PC-9 (cell line): ENCODE data around the gene ADGRB3. TPM values are rescaled to one million over a fixed set of nuclear protein-coding genes. Genes with fewer than 3 reads are reported as not detected.

ENCODE experiments used
- BruUV-seq: library from RNA; stranded (reverse); fragments of 400-500 nt; replicated peaks from 2 replicates; lab custom pipeline; 2021; lab: Mats Ljungman, UMichigan
- CTCF ChIA-PET: fragments of 300-600 bp; sonication (Branson Sonifier 250); formaldehyde crosslinking; loops from one replicate; lab custom pipeline; 2022; ENCODE audit warnings: antibody characterized with exemption; lab: Charles Lee
- POLR2A ChIA-PET: fragments of 300-600 bp; sonication (Branson Sonifier 250); formaldehyde crosslinking; loops from one replicate; lab custom pipeline; 2022; ENCODE audit warnings: antibody characterized with exemption; ENCODE audit not compliant: unreplicated experiment; lab: Charles Lee
- DNase-seq, 2 experiments: peaks; one replicate each; pipeline versions ENCODE4 v3.0.0 to v3.0.0-alpha.2; 2015 to 2022; ENCODE audit warnings: mixed read lengths in 1 of 2
- H2AFZ ChIP-seq: fragments of 200-600 bp; sonication (generic); 2 replicates; pipeline ENCODE4 v1.8.1; 2017; ENCODE audit warnings: antibody characterized with exemption
- H3F3A ChIP-seq: fragments of 200-600 bp; sonication (generic); 2 replicates; pipeline ENCODE4 v1.8.1; 2017; ENCODE audit warnings: antibody characterized with exemption, mild to moderate bottlenecking, low read depth; ENCODE audit not compliant: insufficient read depth
- H3K27ac ChIP-seq: fragments of 200-600 bp; sonication (generic); 2 replicates; pipeline ENCODE4 v1.6.1; 2016; ENCODE audit warnings: mixed run types
- H3K27me3 ChIP-seq: fragments of 200-600 bp; sonication (generic); 2 replicates; pipeline ENCODE4 v1.6.1; 2016; ENCODE audit warnings: low read depth, mixed run types; ENCODE audit not compliant: insufficient read depth
- H3K36me3 ChIP-seq: fragments of 200-600 bp; sonication (generic); 2 replicates; pipeline ENCODE4 v1.6.1; 2016; ENCODE audit warnings: low read depth, mixed run types
- H3K4me1 ChIP-seq: fragments of 200-600 bp; sonication (generic); replicated peaks from 2 replicates; pipeline ENCODE4 v1.6.1; 2016; ENCODE audit warnings: mixed run types; ENCODE audit not compliant: insufficient read depth
- H3K4me2 ChIP-seq: fragments of 200-600 bp; sonication (generic); 2 replicates; pipeline ENCODE4 v1.6.1; 2017; ENCODE audit warnings: mixed run types
- H3K4me3 ChIP-seq: fragments of 200-600 bp; sonication (generic); 2 replicates; pipeline ENCODE4 v1.6.1; 2016; ENCODE audit warnings: mixed run types
- H3K79me2 ChIP-seq: fragments of 200-600 bp; sonication (generic); 2 replicates; pipeline ENCODE4 v1.6.1; 2017; ENCODE audit warnings: low read depth, mixed run types
- H3K9me2 ChIP-seq: fragments of 200-600 bp; sonication (generic); 2 replicates; pipeline ENCODE4 v1.8.1; 2017; ENCODE audit warnings: mild to moderate bottlenecking; ENCODE audit not compliant: insufficient read depth
- H3K9me3 ChIP-seq: fragments of 200-600 bp; sonication (generic); 2 replicates; pipeline ENCODE4 v1.8.1; 2016; ENCODE audit warnings: low read depth; ENCODE audit not compliant: insufficient read depth
- H4K20me1 ChIP-seq: fragments of 200-600 bp; sonication (generic); 2 replicates; pipeline ENCODE4 v1.8.1; 2017; ENCODE audit not compliant: insufficient read depth
- EZH2 ChIP-seq: fragments of 200-600 bp; sonication (generic); IDR thresholded peaks from 2 replicates; pipeline ENCODE4 v1.8.0; 2017; ENCODE audit warnings: antibody characterized with exemption, low read depth
- intact Hi-C: fragments of 100-400 bp; cut with micrococcal nuclease; formaldehyde crosslinking; loops from one replicate; pipeline ENCODE4 v1.10.0; 2022; ENCODE audit not compliant: unreplicated experiment
- total RNA-seq: library from RNA; stranded (reverse); gene quantifications from 2 replicates; pipeline ENCODE4 v1.2.3, GENCODE V29; 2021
- TF ChIP-seq, protein P1 (sequence below): fragments of 200-600 bp; sonication (generic); conservative IDR thresholded peaks from 2 replicates; pipeline ENCODE4 v1.6.1; 2017; ENCODE audit warnings: mixed run types, antibody characterized with exemption, mild to moderate bottlenecking, moderate library complexity

The ADGRB3 gene
- total RNA-seq, 1 experiment from 2014 or later, result not detected

- no peak for DNase-seq
- no peak overlapping the region for H3K27ac ChIP-seq
- no peak overlapping the region for H2AFZ ChIP-seq
- H3K9me2 ChIP-seq, result no peaks in the 10 kb centered on the region
- no peak overlapping the region for H3K4me3 ChIP-seq
- intact Hi-C loops, result no loop called here
- TF ChIP-seq EZH2, result no peak
- TF ChIP-seq, protein P1, sequence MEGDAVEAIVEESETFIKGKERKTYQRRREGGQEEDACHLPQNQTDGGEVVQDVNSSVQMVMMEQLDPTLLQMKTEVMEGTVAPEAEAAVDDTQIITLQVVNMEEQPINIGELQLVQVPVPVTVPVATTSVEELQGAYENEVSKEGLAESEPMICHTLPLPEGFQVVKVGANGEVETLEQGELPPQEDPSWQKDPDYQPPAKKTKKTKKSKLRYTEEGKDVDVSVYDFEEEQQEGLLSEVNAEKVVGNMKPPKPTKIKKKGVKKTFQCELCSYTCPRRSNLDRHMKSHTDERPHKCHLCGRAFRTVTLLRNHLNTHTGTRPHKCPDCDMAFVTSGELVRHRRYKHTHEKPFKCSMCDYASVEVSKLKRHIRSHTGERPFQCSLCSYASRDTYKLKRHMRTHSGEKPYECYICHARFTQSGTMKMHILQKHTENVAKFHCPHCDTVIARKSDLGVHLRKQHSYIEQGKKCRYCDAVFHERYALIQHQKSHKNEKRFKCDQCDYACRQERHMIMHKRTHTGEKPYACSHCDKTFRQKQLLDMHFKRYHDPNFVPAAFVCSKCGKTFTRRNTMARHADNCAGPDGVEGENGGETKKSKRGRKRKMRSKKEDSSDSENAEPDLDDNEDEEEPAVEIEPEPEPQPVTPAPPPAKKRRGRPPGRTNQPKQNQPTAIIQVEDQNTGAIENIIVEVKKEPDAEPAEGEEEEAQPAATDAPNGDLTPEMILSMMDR, result no peak
- H3K27me3 ChIP-seq, result no peaks in the 10 kb centered on the region
- no peak overlapping the region for H3K4me2 ChIP-seq
- H3K36me3 ChIP-seq, result no peaks in the 10 kb centered on the region
- CTCF ChIA-PET, result no interaction called here
- BruUV-seq, result no TSS peak
- no peaks in the 10 kb centered on the region for H3K4me1 ChIP-seq
- H3F3A ChIP-seq, result no peaks in the 10 kb centered on the region
- H4K20me1 ChIP-seq, result no peaks in the 10 kb centered on the region
- H3K9me3 ChIP-seq, result no peaks in the 10 kb centered on the region
- H3K79me2 ChIP-seq, result no peaks in the 10 kb centered on the region
- POLR2A ChIA-PET, result no interaction called here
Measured at GRCh38 chr6:69422020-69422419, 786.9 kb downstream of the ADGRB3 start.

DNA sequence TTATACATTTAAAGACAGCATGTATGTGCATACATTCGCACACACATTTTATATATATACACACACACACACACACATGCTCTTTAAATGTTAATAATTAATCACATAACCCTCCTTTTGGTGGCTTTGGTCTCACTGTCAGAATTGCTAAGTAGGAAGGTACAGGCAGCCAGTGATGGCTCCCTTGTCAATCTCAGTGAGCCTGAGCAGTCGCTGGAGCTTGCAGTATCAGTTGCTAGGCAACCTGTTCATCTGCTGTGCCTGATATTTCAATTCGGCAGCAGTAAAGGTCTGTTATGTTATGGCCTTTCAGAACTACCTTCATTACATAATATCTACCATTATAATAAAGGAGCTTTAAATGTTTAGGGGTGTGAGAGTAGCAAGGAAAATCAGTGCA is 787.4 kb downstream of the ADGRB3 start:
- H3K79me2 ChIP-seq, result no peaks in the 10 kb centered on the region
- ChIA-PET CTCF (no interaction called here), POLR2A (no interaction called here)
- H2AFZ ChIP-seq, result no peak overlapping the region
- no peaks in the 10 kb centered on the region for H3K36me3 ChIP-seq
- intact Hi-C loops, result no loop called here
- no peaks in the 10 kb centered on the region for H3K9me3 ChIP-seq
- DNase-seq, result no peak
- H3K27ac ChIP-seq, result no peak overlapping the region
- no peaks in the 10 kb centered on the region for H4K20me1 ChIP-seq
- no peaks in the 10 kb centered on the region for H3K27me3 ChIP-seq
- H3K9me2 ChIP-seq, result no peaks in the 10 kb centered on the region
- no peak overlapping the region for H3K4me2 ChIP-seq
- no peaks in the 10 kb centered on the region for H3K4me1 ChIP-seq
- TF ChIP-seq, protein P1, result no peak
- TF ChIP-seq EZH2, result no peak
- no TSS peak for BruUV-seq
- no peaks in the 10 kb centered on the region for H3F3A ChIP-seq
- no peak overlapping the region for H3K4me3 ChIP-seq

GRCh38 chr6:69423785-69424184 is 788.7 kb downstream of the ADGRB3 start:
- Histone ChIP-seq H3K4me3 (no peak overlapping the region), H3K27ac (no peak overlapping the region), H3K27me3 (no peaks in the 10 kb centered on the region), H3K9me2 (no peaks in the 10 kb centered on the region), H3K79me2 (no peaks in the 10 kb centered on the region), H3K36me3 (no peaks in the 10 kb centered on the region), H3K9me3 (no peaks in the 10 kb centered on the region), H2AFZ (no peak overlapping the region), H3F3A (no peaks in the 10 kb centered on the region), H3K4me2 (no peak overlapping the region), H3K4me1 (no peaks in the 10 kb centered on the region), H4K20me1 (no peaks in the 10 kb centered on the region)
- no TSS peak for BruUV-seq
- intact Hi-C loops, result no loop called here
- no peak for TF ChIP-seq EZH2
- TF ChIP-seq, protein P1, result no peak
- POLR2A ChIA-PET, result no interaction called here
- CTCF ChIA-PET, result no interaction called here
- DNase-seq, result no peak
